HCT116 (cell line): ENCODE results near the gene SEMA4D. TPM values are rescaled to one million over a fixed set of nuclear protein-coding genes. Genes with fewer than 3 reads are reported as not detected.

ENCODE experiments used
- ATAC-seq: fragments of 200-7000 bp; cut with Tn5 transposase; 2 replicates; pipeline ENCODE4 v1.9.1; 2020; ENCODE audit warnings: mild to moderate bottlenecking, moderate library complexity
- BruUV-seq: library from RNA; stranded (reverse); fragments of 400-500 nt; replicated peaks from 2 replicates; lab custom pipeline; 2021; lab: Mats Ljungman, UMichigan
- CTCF ChIA-PET: fragments of 300-600 bp; sonication (Branson Sonifier 250); formaldehyde crosslinking; loops from one replicate; lab custom pipeline; 2021; ENCODE audit warnings: antibody characterized with exemption; lab: Charles Lee
- POLR2A ChIA-PET: fragments of 300-600, 350-600 bp; sonication (Branson Sonifier 250); formaldehyde crosslinking; loops from one replicate; lab custom pipeline; 2021; ENCODE audit warnings: antibody characterized with exemption; lab: Charles Lee
- RAD21 ChIA-PET, 2 experiments: fragments of 300-600 bp; sonication (Branson Sonifier 250); formaldehyde crosslinking; loops; one replicate each; lab custom pipeline; 2023; ENCODE audit warnings: low total read pairs in 2 of 2; ENCODE audit not compliant: uncharacterized antibody in 2 of 2, unreplicated experiment in 2 of 2, low non-redundant PET in 1 of 2; lab: Charles Lee
- DNase-seq: peaks from one replicate; pipeline ENCODE4 v3.0.0-alpha.2; 2010; ENCODE audit warnings: low read depth, low spot score
- H2AFZ ChIP-seq: fragments of 200-600 bp; shearing (Covaris generic), sonication (generic); 2 replicates; pipeline ENCODE4 v1.6.1; 2017; ENCODE audit warnings: low read depth, mixed run types, mixed read lengths, antibody characterized with exemption, low read length; ENCODE audit not compliant: poor library complexity, severe bottlenecking
- H3K27ac ChIP-seq: 2 replicates; pipeline ENCODE4 v1.5.1; 2012; ENCODE audit warnings: low read depth, low read length
- H3K27me3 ChIP-seq: fragments of 200-600 bp; sonication (generic); 2 replicates; pipeline ENCODE4 v1.6.1; 2016; ENCODE audit warnings: mixed run types, low read length, mixed read lengths; ENCODE audit not compliant: insufficient read depth
- H3K36me3 ChIP-seq, 2 experiments: fragments of 200-500 bp in 1 of 2; fragments of 200-600 bp in 1 of 2; sonication (Bioruptor generic) in 1 of 2; sonication (generic) in 1 of 2; 2 replicates each; pipeline versions ENCODE4 v1.5.1 to v1.6.1; 2014 to 2016; ENCODE audit warnings: low read length in 2 of 2, inconsistent platforms in 1 of 2, mixed read lengths in 1 of 2, mixed run types in 1 of 2; ENCODE audit not compliant: insufficient read depth in 2 of 2, control insufficient read depth in 1 of 2
- H3K4me1 ChIP-seq, 2 experiments: fragments of 200-600 bp in 1 of 2; sonication (generic) in 1 of 2; 2 replicates each; pipeline versions ENCODE4 v1.5.1 to v1.6.1; 2012 to 2017; ENCODE audit warnings: low read length in 2 of 2, inconsistent platforms in 1 of 2, mild to moderate bottlenecking in 1 of 2, mixed read lengths in 1 of 2, mixed run types in 1 of 2, moderate library complexity in 1 of 2; ENCODE audit not compliant: insufficient read depth in 2 of 2, control insufficient read depth in 1 of 2
- H3K4me2 ChIP-seq: fragments of 200-600 bp; sonication (generic); 2 replicates; pipeline ENCODE4 v1.6.1; 2017; ENCODE audit warnings: mixed run types, low read length, mixed read lengths
- H3K4me3 ChIP-seq, 2 experiments: fragments of 200-600 bp in 1 of 2; sonication (generic) in 1 of 2; replicated peaks in 1 of 2; 2 replicates each; pipeline ENCODE4 v1.5.1; 2011 to 2016; ENCODE audit warnings: low read length in 2 of 2, control low read depth in 1 of 2, low read depth in 1 of 2, mild to moderate bottlenecking in 1 of 2, mixed read lengths in 1 of 2, mixed run types in 1 of 2
- H3K79me2 ChIP-seq: fragments of 200-600 bp; sonication (generic); 2 replicates; pipeline ENCODE4 v1.6.1; 2017; ENCODE audit warnings: mild to moderate bottlenecking, mixed run types, low read length, moderate library complexity, mixed read lengths; ENCODE audit not compliant: insufficient read depth
- H3K9ac ChIP-seq: fragments of 200-600 bp; sonication (generic); 2 replicates; pipeline ENCODE4 v1.6.1; 2016; ENCODE audit warnings: low read length, mixed read lengths
- H3K9me2 ChIP-seq: fragments of 200-600 bp; sonication (generic), shearing (Covaris generic); 2 replicates; pipeline ENCODE4 v1.6.1; 2017; ENCODE audit warnings: mixed run types, mild to moderate bottlenecking, moderate library complexity; ENCODE audit not compliant: insufficient read depth
- H3K9me3 ChIP-seq, 2 experiments: fragments of 200-500 bp in 1 of 2; fragments of 200-600 bp in 1 of 2; sonication (Bioruptor generic) in 1 of 2; sonication (generic) in 1 of 2; 2 replicates each; pipeline ENCODE4 v1.6.1; 2014 to 2017; ENCODE audit warnings: low read length in 2 of 2, mixed read lengths in 2 of 2, inconsistent platforms in 1 of 2, low read depth in 1 of 2, mild to moderate bottlenecking in 1 of 2, mixed run types in 1 of 2, moderate library complexity in 1 of 2; ENCODE audit not compliant: control insufficient read depth in 1 of 2, insufficient read depth in 1 of 2
- H4K20me1 ChIP-seq: fragments of 200-600 bp; sonication (generic), shearing (Covaris generic); 2 replicates; pipeline ENCODE4 v1.6.1; 2017; ENCODE audit warnings: mixed run types, mild to moderate bottlenecking, moderate library complexity; ENCODE audit not compliant: insufficient read depth
- ATF3 ChIP-seq: IDR thresholded peaks from 2 replicates; pipeline ENCODE4 v1.6.1; 2012
- CBX3 ChIP-seq: IDR thresholded peaks from 2 replicates; pipeline ENCODE4 v1.6.1; 2012; ENCODE audit warnings: low read depth
- CEBPB ChIP-seq: IDR thresholded peaks from 2 replicates; pipeline ENCODE4 v1.6.1; 2012; ENCODE audit warnings: low read depth
- CTCF ChIP-seq, 3 experiments: fragments of 200-600 bp in 1 of 3; sonication (generic) in 1 of 3; IDR thresholded peaks in 2 of 3; conservative IDR thresholded peaks in 1 of 3; 2 replicates each; pipeline ENCODE4 v1.5.1; 2012 to 2017; ENCODE audit warnings: low read depth in 2 of 3, low read length in 2 of 3, antibody characterized with exemption in 1 of 3, borderline replicate concordance in 1 of 3, control low read depth in 1 of 3, mild to moderate bottlenecking in 1 of 3, mixed read lengths in 1 of 3, mixed run types in 1 of 3, moderate library complexity in 1 of 3; ENCODE audit not compliant: insufficient read depth in 1 of 3
- EGR1 ChIP-seq: IDR thresholded peaks from 2 replicates; pipeline ENCODE4 v1.6.1; 2012; ENCODE audit warnings: low read depth
- ELF1 ChIP-seq: IDR thresholded peaks from 2 replicates; pipeline ENCODE4 v1.6.1; 2012; ENCODE audit warnings: low read depth, borderline replicate concordance
- EZH2 ChIP-seq: fragments of 200-600 bp; sonication (generic); IDR thresholded peaks from 2 replicates; pipeline ENCODE4 v1.6.1; 2017; ENCODE audit warnings: antibody characterized with exemption, mixed run types
- EZH2phosphoT487 ChIP-seq: fragments of 200-600 bp; IDR thresholded peaks from 2 replicates; pipeline ENCODE4 v1.6.1; 2018; ENCODE audit warnings: antibody characterized with exemption, borderline replicate concordance
- JUND ChIP-seq: IDR thresholded peaks from 2 replicates; pipeline ENCODE4 v1.6.1; 2012
- MAX ChIP-seq: IDR thresholded peaks from 2 replicates; pipeline ENCODE4 v1.6.1; 2012
- POLR2A ChIP-seq: IDR thresholded peaks from 2 replicates; pipeline ENCODE4 v1.7.0; 2011; ENCODE audit warnings: borderline replicate concordance; ENCODE audit not compliant: insufficient read depth, insufficient read length; ENCODE audit errors: extremely low read depth
- POLR2AphosphoS5 ChIP-seq: IDR thresholded peaks from 2 replicates; pipeline ENCODE4 v1.6.1; 2011; ENCODE audit warnings: mild to moderate bottlenecking, low read depth, low read length, moderate library complexity
- SIN3A ChIP-seq: IDR thresholded peaks from 2 replicates; pipeline ENCODE4 v1.6.1; 2012; ENCODE audit warnings: low read depth
- SP1 ChIP-seq: IDR thresholded peaks from 2 replicates; pipeline ENCODE4 v1.6.1; 2012; ENCODE audit warnings: low read depth
- TCF7L2 ChIP-seq: IDR thresholded peaks from 2 replicates; pipeline ENCODE4 v1.7.0; 2011; ENCODE audit warnings: borderline replicate concordance, inconsistent platforms; ENCODE audit not compliant: insufficient read depth, insufficient read length; ENCODE audit errors: extremely low read depth
- ZBTB33 ChIP-seq: IDR thresholded peaks from 2 replicates; pipeline ENCODE4 v1.6.1; 2011; ENCODE audit warnings: mild to moderate bottlenecking, low read length, moderate library complexity; ENCODE audit not compliant: insufficient replicate concordance; ENCODE audit errors: extremely low read depth
- intact Hi-C: fragments of 100-400 bp; cut with micrococcal nuclease; formaldehyde crosslinking; loops from 2 replicates; pipeline ENCODE4 v1.10.0; 2022
- total RNA-seq: library from RNA; stranded (reverse); gene quantifications from one replicate; pipeline ENCODE4 v1.2.1, GENCODE V29; 2021; ENCODE audit not compliant: unreplicated experiment

SEMA4D gene
- total RNA-seq, 1 experiment from 2014 or later: 32.0 TPM

GRCh38 chr9:89537166-89537565 lies 39.3 kb upstream of the SEMA4D start:
- no peaks in the 10 kb centered on the region for H3K27me3 ChIP-seq
- no peaks in the 10 kb centered on the region for H3K9me3 ChIP-seq
- no peak overlapping the region for H3K9ac ChIP-seq
- H3K9me2 ChIP-seq: no peaks in the 10 kb centered on the region
- ATAC-seq: no peak
- ChIA-PET CTCF (no interaction called here), RAD21 (no interaction called here), POLR2A (no interaction called here)
- H3K36me3 ChIP-seq: no peaks in the 10 kb centered on the region
- no peak overlapping the region for H3K4me2 ChIP-seq
- H3K27ac ChIP-seq: no peak overlapping the region
- intact Hi-C loops: no loop called here
- BruUV-seq: no TSS peak
- H3K79me2 ChIP-seq: no peaks in the 10 kb centered on the region
- no peak for DNase-seq
- H3K4me1 ChIP-seq: no peaks in the 10 kb centered on the region
- H3K4me3 ChIP-seq: no peak overlapping the region
- H4K20me1 ChIP-seq: no peaks in the 10 kb centered on the region
- H2AFZ ChIP-seq: no peak overlapping the region
- TF ChIP-seq TCF7L2 (no peak), POLR2A (no peak), EGR1 (no peak), MAX (no peak), ZBTB33 (no peak), SP1 (no peak), ELF1 (no peak)

GRCh38 chr9:89536600-89536999 lies 38.7 kb upstream of the SEMA4D start:
- Histone ChIP-seq H3K4me3 (no peak overlapping the region), H3K27ac (no peak overlapping the region), H3K9me3 (no peaks in the 10 kb centered on the region), H3K79me2 (no peaks in the 10 kb centered on the region), H3K4me1 (no peaks in the 10 kb centered on the region), H3K9ac (no peak overlapping the region), H3K36me3 (no peaks in the 10 kb centered on the region), H4K20me1 (no peaks in the 10 kb centered on the region), H3K4me2 (no peak overlapping the region), H3K27me3 (no peaks in the 10 kb centered on the region), H2AFZ (no peak overlapping the region), H3K9me2 (no peaks in the 10 kb centered on the region)
- CTCF ChIA-PET: no interaction called here
- POLR2A ChIA-PET: no interaction called here
- RAD21 ChIA-PET: no interaction called here
- DNase-seq (no peak), ATAC-seq (no peak)
- intact Hi-C loops: no loop called here
- BruUV-seq: no TSS peak
- TF ChIP-seq CEBPB: no peak
- TF ChIP-seq POLR2AphosphoS5: no peak
- TF ChIP-seq TCF7L2: no peak
- TF ChIP-seq POLR2A: no peak
- no peak for TF ChIP-seq CTCF (IDR thresholded peaks at IDR 0.05 in 2 of 3, conservative IDR thresholded peaks at IDR 0.05 in 1 of 3; ENCODE audit: borderline replicate concordance in 1 of 3, insufficient read depth in 1 of 3, low read depth in 2 of 3, low read length in 2 of 3)
- TF ChIP-seq JUND: no peak
- TF ChIP-seq SIN3A: no peak
- no peak for TF ChIP-seq MAX
- no peak for TF ChIP-seq EZH2
- TF ChIP-seq ATF3: no peak
- TF ChIP-seq EZH2phosphoT487: no peak
- TF ChIP-seq CBX3: no peak
